GM18498 (cell line): ENCODE measurements around the gene COL6A2.
"Not testable (repeated sequence)": the region's sequence is repeated elsewhere in the genome, so short reads cannot be mapped to it uniquely, and the experiment has no call there.

Experiments used
- ATAC-seq: cut with Tn5 transposase; IDR thresholded peaks from one replicate; pipeline ENCODE4 v1.9.1; 2021; ENCODE audit warnings: mild to moderate bottlenecking, moderate library complexity; ENCODE audit not compliant: unreplicated experiment

The COL6A2 gene

DNA sequence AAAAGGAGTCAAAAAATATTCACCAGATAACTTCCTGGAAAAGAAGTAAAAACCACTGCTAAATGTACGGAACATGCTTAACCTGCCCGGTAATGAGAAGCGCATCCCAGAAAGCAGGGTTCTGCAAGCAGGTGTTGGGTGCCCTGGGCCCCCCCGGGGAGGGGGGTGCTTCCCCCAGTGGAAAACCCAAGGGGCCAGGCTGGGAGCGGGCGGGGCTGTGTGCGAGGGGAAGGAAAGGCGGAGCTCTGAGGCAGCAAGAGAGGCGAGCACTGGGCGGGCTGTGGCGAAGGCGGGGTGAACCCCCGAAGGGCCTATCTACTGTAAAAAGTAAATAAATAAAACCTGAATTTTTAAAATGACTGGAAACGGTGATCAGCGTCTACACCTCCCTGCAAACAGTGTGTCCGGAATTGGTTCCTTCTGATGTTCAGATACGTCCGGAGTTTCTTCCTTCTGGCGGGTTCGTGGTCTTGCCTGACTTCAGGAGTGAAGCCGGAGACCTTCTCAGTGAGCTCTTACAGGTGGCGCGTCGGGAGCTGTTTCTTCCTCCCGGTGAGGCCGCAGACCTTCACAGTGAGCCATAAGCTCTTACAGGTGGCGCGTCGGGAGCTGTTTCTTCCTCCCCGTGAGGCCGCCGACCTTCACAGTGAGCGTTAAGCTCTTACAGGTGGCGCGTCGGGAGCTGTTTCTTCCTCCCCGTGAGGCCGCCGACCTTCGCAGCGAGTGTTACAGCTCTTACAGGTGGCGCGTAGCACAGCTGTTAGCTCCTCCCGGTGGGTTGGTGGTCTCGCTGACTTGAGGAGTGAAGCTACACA, 44.1 kb downstream of the COL6A2 start:
- ATAC-seq: no peak

DNA sequence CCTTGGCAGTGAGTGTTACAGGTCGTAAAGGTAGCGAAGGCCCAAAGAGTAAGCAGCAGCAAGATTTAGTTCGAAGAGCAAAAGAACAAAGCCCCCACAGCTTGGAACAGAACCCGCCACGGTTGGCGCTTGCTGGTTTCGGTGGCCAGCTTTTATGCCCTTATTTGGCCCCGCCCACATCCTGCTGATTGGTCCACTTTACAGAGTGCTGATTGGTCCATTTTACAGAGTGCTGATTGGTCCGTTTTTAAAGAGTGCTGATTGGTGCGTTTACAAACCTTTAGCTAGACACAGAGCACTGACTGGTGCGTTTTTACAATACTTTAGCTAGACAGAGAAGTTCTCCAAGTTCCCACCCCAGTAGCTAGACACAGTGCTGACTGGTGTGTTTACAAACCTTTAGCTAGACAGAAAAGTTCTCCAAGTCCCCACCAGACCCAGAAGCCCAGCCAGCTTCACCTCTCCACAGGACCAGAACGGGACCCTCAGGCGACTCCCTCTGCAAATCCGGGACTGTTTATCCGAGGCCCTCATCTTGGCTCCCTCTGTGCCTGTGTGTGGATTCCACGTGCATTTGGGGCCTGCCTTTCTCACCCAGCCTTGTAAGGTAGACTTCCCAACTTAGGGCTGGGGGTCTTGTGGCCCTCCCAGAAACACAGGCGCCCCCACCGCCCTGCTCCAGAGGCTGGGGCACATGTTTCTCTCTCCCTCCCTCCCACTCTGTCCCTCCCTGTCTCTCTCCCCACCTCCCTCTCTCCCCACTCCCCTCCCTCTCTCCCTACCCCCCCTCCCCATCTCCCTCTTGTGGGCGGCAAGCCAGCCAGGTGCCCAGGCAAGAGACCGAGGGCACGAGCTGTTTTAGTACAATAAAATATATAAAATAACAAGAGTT, 44.9 kb downstream of the COL6A2 start:
- no peak for ATAC-seq

DNA sequence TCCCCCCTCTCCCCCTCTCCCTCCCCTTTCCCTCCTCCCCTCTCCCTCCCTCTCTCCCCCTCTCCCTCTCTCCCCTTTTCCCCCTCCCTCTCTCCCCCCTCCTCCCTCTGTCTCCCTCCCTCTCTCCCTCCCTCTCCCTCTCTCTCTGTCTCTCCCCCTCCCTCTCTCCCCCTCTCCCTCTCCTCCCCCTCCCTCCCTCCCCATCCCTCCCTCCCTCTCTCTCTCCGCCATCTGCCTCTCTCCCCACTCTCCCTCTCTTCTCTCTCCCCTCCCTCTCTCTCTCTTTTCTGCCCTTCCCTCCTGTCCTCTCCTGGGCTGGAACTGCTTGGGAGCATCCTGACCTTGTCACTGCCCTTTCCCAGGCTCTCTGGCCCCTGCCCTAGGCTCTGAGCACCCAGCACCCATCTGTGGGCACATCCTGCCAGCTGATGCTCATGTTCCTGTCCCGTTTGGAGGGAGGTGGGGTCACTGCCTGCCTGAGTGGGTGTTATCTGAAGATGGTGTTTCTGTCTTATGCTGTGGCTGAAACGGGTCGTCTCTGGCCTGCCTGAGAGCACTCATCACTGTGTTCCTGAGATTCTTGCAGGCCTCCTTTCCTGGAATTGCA, 46.7 kb downstream of the COL6A2 start:
- ATAC-seq: no peak

DNA sequence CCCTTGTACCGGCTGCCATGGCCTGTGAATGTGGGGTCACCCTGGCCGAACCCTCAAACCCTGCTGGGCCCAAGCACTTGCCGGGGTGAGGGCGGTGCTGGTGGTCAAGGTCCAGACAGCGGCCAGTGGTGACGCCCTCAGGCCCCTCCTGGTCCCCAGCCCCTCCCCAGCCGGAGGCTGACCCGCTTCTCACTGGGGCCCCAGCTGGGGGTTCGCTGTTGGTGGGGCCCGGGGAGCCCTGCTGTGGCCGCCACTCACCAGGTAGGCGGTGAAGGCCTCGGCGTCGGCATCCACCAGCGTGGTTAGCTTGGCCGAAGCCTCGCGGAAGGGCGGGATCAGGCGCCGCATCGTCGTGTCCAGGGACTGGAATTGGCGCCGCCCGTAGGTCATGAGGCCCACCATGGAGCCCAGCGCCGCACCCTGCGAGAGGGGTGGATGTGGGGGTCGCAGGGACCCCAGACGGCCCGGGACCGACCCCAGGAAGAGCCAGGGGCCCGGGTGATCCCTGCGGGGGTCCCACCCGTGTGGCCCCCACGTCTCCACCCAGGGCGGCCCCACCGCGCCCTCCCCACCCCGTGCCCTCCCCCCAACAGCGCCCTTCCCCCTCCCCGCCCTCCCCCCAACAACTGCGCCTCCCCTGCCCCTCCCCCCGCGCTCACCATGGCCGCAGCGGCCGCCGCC, 47.4 kb downstream of the COL6A2 start:
- no peak for ATAC-seq

DNA sequence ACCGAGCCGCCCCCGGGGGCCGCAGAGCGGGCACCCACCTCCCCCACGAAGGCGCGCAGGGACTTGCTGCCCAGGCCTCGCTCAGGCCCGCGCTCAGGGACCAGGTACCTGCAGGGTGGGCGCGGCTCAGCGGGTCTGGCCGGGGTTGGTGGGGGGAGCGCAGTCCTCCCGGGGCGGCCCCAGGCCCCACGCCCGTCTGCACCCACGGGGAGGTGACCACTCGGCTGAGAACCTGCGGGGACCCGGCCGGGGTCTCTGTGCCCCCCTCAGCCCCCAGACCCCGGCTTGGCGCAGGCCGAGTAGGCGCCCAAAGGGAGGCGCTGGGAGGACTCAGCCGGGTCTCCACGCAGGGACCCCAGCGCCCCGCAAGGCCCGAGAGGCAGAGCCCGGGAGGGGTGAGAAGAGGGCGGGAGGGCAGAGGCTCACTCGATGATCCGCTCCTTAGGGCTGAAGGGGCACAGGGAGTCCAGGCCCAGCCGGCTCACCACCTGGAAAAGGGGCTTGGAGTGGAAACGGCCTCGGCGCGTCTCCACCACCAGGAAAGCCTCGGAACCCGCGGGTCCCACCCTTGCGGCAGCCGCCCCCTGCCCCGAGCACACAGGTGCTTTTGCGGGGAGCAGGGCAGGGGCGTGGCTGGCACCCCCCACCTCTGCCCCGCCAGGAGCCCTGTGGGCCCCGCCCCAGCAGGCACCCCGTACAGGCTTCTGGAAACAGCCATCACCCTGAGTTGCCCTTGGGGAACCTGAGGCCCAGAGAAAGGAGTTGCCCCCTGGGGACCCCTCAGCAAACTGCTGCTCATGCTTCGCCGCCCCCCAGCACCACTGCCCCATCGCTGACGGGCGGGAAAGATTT, 48.2 kb downstream of the COL6A2 start:
- no peak for ATAC-seq

DNA sequence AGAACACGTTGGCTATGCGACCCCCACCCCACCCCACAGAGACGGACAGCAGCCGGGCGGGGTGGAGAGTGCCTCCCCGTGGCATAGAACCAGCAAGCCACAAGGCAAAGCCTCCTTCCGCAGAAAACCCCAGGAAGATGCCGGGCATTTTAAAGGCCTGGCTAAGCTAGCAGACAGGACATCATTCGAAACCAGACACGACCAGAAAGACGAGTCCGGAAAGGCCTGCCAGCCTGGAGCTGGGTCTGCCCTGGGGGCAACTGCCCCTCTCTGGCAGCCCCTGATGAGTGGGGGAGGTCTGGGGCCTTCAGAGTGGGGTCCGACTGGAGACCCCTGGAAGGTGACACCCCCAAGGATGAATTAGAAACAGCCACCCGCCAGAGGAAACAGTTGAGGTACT, 48.9 kb downstream of the COL6A2 start:
- no peak for ATAC-seq

DNA sequence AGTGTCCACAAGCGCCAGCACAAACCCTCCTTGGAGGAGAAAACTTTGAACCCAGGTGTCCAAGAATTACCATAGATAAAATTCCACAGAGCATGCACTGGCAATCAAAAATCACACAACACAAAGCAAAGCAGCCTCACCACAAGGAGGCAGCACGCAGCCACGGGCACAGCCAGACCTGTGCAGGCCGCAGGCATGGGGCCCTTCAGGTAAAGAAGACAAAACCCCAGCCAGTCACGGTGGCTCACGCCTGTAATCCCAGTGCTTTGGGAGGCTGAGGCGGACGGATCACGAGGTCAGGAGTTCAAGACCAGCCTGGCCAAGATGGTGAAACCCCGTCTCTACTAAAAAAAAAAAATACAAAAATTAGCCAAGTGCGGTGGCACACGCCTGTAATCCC, 49.5 kb downstream of the COL6A2 start:
- not testable (repeated sequence) for ATAC-seq

DNA sequence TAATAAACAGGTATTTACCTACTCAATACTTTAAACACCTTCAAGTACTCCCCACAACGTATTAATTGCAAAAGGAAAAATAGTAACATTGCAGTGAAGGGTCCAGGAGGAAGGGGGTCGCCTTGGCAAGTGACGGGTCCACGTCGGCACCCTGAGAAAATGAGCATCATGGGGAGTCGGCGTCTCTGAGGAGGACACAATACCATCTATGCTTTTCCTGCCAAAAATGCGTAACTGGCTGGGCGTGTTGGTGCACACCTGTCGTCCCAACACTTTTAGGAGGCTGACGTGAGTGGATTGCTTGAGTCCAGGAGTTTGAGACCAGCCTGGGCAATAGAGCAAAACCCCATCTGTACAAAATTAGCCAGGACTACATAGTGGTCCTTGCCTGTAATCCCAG, 50.2 kb downstream of the COL6A2 start:
- ATAC-seq: no peak

DNA sequence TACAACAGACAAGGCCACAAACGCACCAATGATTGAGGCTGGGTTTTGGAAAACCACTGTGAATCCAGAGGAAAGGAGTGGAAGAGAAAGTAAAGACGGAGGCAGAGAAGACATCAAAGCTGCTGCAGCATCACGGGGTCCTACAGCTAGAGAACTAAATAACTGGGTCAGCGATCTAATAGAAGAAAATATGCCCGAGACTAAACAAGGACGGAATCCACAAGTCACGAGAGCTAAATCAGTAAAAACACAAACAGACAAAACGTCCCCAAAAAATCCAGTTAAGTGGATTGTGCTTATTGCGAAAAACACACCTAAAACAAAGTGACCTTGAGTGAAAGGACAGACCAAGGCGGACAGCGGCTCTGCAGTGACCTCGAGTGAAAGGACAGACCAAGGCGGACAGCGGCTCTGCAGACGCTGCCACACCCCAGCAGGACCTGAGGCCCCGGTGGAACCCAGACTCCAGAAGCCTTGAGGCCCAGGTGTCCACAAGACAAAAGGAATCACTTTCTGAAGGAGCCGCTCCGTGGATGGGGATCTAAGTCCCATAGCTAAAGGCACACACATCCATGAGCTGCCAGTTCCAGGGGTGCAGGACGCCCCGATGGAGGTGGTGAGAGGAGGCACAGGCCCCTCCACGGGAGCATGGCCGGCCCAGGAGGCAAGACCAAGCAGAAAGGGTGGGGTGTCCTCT, 51.4 kb downstream of the COL6A2 start:
- ATAC-seq: no peak

DNA sequence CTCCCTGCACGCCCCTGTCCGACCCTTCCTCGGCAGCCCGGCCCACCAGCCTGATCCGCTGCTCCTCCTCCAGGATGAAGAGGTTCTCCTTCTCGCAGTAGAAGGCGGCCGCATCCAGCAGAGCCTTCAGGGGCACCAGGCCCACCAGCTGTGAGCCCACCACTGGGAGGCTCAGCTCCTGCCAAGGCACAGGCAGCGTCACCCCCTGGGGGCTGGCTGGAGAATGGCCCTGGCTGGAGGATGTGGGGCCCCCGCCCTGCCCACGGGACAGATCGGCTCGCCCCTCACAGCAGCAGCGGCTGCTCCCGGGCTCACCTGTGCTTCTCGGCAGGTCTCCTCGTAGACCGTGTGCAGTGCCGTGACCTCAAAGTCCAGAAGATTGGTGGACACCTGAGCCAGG, 52.2 kb downstream of the COL6A2 start:
- ATAC-seq: no peak

DNA sequence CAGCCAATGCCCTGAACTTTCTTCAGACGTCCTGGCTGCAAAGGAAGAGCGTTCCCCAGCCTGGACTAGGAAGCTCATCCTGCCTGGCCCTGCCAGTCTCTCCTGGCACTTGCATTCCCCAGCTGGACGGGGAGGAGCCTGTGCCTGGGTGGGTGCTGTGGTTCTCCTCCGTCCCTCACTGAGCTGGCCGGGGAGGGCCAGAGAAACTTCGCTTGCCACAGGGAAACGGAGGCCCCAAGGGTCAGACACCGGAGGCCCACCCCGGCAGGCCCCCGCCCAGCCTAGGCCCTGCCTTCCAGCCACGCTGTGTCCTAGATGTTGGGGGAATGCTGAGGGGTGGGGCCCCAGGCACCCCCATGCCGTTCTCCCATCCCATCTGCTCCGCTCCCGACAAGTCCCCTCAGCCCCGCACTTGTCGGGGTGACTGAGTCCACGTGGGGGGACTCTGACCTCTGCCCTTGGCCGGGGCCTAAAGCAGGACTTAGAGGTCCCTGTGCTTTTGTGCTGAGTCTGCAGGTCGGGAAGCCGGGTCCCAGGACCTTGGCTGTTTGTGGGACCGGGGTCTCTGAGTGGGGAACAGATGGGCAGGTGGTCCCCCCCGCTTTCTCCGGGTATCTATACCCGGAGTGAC, 52.7 kb downstream of the COL6A2 start:
- ATAC-seq: no peak

DNA sequence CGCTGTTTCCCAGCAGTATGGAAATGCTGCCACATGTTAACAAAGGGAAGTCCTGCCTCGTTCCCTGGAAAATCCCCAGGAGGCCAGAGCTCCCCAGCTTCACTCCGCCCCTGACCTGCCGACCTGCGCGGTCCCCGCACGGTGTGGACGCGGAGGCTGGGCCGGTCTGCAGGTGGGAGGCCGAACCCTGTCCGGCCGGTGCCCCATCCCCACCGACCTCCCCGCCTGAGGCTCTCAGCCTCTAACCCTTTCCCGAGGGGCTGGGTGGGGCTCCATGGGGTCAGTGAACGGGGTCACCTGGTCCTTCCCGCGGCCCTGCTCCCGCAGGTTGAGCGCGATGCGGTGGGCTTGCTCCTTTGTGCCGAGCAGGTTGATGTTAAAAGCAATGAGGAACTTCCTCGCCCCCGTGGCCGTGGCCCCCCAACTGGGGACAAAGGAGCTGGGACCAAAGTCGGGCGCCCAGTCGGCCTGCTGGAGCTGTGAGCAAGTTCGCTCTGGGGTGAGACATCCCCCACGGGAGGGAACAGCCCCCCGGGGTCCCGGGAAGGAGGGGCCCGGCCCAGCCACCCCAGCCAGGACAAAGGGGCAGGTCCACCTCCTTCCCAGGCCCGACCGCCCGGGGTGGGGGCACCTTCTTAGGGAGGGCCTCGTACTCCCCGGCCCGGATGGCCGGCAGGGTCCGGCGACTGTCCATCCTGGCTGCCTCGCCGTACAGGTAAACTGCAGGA, 53.5 kb downstream of the COL6A2 start:
- ATAC-seq: no peak

DNA sequence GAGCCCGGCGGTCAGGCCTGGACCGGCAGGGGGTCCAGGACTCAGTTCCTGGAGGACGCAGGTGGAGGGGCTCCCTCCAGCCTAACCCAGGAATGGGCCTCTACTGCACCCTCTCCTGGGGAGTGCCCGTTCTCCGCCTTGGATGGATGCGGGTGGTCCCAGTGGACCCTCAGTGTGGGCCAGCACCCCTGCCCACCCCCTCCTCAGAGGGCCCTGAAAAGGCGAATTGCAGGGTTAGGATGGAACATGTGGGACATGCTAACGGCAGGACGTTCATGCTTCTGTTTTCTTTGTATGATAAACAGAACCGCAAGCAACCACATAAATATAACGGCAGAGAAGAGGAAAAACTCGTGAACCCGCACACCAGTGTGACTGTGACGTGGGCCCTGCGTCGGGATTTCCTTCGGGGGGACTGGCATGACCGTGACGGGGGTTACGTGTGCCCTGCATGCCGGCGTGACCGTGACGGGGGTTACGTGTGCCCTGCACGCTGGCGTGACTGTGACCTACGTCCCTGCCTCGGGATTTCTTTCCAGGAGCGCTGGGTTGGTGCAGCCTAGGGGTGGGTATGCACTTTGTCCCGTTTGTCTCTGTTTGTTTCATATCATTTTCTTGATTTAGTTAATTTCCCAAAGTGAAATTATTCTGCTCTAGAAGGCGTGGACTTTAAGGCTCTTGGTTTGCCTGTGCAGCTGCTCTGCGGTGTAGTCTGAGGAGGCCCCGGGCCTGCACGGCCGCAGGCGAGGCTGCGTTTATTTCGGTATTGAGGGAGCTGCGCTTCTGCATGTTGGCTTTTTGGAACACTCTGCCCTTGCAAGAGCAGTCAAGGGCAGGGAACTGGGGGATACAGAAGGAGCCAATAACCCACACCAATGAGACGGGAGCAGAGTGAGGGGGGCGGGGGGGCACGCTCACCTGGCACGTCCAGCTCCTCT, 54.3 kb downstream of the COL6A2 start:
- ATAC-seq: no peak

DNA sequence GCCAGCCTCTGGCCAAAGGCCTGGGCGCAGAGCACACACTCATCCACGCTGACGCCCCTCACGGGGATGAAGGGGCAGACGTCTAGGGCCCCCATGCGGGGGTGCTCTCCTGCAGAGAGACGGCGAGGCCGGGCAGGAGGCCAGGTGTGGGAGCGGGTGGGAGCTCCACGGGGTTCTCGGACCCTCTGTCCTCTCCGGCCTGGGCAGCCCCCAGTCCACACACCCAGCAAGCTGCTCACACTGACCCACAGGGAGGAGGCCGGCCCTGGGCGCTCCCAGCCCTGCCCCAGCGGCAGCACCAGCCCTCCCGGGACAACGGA, 55.0 kb downstream of the COL6A2 start:
- no peak for ATAC-seq

DNA sequence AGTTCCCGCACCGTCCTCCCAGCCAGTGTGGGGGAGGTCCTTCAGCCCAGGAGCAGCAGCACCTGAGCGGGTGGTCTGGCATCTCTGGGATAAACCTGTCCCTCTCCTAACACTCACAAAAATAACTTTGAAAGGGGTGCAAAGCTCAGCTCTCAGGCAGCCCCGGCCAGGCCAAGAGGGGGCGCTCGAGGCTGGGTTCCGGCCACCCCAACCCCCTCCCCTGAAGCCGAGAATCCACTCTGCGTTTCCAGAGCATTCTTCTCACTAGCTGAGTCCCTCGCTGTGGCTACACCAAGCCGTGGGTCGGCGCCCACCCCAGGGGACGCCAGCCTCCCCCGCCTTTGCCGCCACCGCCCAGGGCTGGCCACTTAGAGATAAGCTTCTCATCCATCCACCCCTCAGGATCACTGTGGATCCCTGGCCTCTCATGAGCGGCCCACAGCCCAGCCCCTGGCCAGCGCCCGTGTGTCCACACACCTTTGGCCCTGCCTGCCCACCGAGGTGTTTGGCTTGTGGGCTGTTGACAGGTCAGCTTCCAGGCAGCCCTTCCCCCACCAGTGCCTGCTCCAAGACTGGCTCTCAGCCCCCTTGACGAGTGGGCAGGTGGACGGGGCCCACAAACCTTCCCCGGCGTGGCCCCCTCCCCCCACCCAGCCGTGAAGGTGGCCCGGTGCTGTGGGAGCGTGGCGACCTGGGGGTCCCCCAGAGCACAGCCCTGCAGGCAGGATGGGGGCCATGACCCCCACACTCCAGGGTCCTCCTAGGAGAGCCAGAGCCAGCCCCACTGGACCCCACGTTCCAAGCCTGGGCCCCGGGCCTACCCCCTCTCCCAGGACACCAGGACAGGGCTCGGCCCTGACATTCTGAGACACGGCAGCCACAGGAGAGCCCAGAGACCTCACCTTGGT, 55.6 kb downstream of the COL6A2 start:
- no peak for ATAC-seq

DNA sequence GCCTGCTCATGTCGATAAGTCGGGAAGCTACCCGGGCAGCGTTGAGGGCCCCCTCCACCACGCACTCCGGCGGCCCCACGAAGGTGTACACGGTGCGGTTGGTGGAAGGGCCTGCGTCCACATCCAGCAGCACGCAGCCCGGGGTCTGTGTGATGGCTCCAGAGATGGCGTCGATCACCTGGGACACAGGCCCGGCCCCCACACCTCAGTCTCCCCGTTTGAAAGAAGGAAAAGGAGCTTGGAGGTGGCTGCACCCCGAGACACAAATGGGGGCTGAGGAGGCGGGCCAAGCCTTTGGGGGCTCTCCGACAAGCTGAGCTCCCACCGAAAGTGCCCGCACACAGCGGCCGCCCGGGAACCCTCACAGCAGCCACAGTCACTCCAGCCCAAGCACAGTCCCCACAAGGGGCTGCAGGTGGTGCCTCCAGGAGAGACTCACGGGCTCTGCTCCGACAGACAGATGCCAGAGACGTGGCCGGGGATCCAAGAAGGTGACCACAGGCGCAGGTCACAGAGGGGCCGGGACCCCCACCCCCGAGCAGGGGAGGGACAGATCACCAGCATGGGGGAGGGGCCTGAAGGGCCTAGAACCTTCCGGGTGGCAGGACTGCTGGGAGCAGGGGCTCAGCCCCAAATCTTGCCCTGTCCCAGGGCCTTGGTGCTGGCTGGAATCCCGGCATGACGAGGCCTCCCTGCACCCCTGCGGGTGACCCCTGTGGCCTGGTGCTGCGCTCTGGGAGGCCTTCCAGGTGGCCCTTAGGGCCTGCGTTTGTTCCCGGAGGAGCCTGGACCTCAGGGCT, 56.4 kb downstream of the COL6A2 start:
- ATAC-seq: no peak
